Hepatocyte (in vitro differentiated cells): ENCODE results near the gene RIMKLB. TPM values are rescaled to one million over a fixed set of nuclear protein-coding genes. Genes with fewer than 3 reads are reported as not detected.

Experiments
- DNase-seq: peaks from one replicate; pipeline ENCODE4 v3.0.0-alpha.2; 2016; ENCODE audit warnings: low spot score
- H2AFZ ChIP-seq: fragments of 200-600 bp; sonication (generic); 2 replicates; pipeline ENCODE4 v1.6.0; 2016; ENCODE audit warnings: antibody characterized with exemption, mild to moderate bottlenecking
- H3K27ac ChIP-seq: fragments of 200-600 bp; sonication (generic); 2 replicates; pipeline ENCODE4 v1.5.1; 2016; ENCODE audit warnings: mild to moderate bottlenecking
- H3K27me3 ChIP-seq: fragments of 200-600 bp; sonication (generic); 2 replicates; pipeline ENCODE4 v1.6.1; 2016
- H3K36me3 ChIP-seq: fragments of 200-600 bp; sonication (generic); replicated peaks from 2 replicates; pipeline ENCODE4 v1.5.1; 2016; ENCODE audit warnings: low read depth; ENCODE audit not compliant: insufficient read depth
- H3K4me1 ChIP-seq: fragments of 200-600 bp; sonication (generic); 2 replicates; pipeline ENCODE4 v1.5.1; 2016; ENCODE audit warnings: mild to moderate bottlenecking, moderate library complexity; ENCODE audit not compliant: insufficient read depth
- H3K4me2 ChIP-seq: fragments of 200-600 bp; sonication (generic); 2 replicates; pipeline ENCODE4 v1.6.0; 2016
- H3K4me3 ChIP-seq: fragments of 200-600 bp; sonication (generic); 2 replicates; pipeline ENCODE4 v1.5.1; 2016; ENCODE audit warnings: mild to moderate bottlenecking
- H3K79me2 ChIP-seq: fragments of 200-600 bp; sonication (generic); 2 replicates; pipeline ENCODE4 v1.6.0; 2017; ENCODE audit warnings: mild to moderate bottlenecking
- H3K9me2 ChIP-seq: fragments of 200-600 bp; sonication (generic); replicated peaks from 2 replicates; pipeline ENCODE4 v1.6.0; 2017; ENCODE audit warnings: mild to moderate bottlenecking; ENCODE audit not compliant: insufficient read depth
- H3K9me3 ChIP-seq: fragments of 200-600 bp; sonication (generic); 2 replicates; pipeline ENCODE4 v1.5.1; 2016; ENCODE audit warnings: low read depth, mild to moderate bottlenecking
- H4K20me1 ChIP-seq: fragments of 200-600 bp; sonication (generic); 2 replicates; pipeline ENCODE4 v1.6.0; 2016; ENCODE audit warnings: mild to moderate bottlenecking; ENCODE audit not compliant: insufficient read depth, poor library complexity, severe bottlenecking
- CTCF ChIP-seq: fragments of 200-600 bp; sonication (generic); IDR thresholded peaks from 2 replicates; pipeline ENCODE4 v1.5.1; 2016; ENCODE audit warnings: antibody characterized with exemption, mild to moderate bottlenecking; ENCODE audit not compliant: poor library complexity
- EZH2 ChIP-seq: fragments of 200-600 bp; sonication (generic); IDR thresholded peaks from 2 replicates; pipeline ENCODE4 v1.6.1; 2016; ENCODE audit warnings: antibody characterized with exemption, mild to moderate bottlenecking, borderline replicate concordance
- EZH2phosphoT487 ChIP-seq: fragments of 200-600 bp; sonication (generic); IDR thresholded peaks from one replicate; pipeline ENCODE4 v1.6.1; 2018; ENCODE audit warnings: antibody characterized with exemption, mild to moderate bottlenecking, low read depth, moderate library complexity; ENCODE audit not compliant: unreplicated experiment, severe bottlenecking
- WGBS: methylation state at CpG from one replicate; pipeline ENCODE4 v1.1.6; 2016; ENCODE audit warnings: low lambda C conversion rate; ENCODE audit errors: missing lambda C conversion rate; 5-methylcytosine and 5-hydroxymethylcytosine counted together
- polyA plus RNA-seq: library from polyadenylated mRNA; unstranded; fragments of >200 nt; fragmentation: Nextera tagmentation; extraction: Ambion mirVana; gene quantifications from 2 replicates; pipeline ENCODE4 v1.2.1, GENCODE V29; 2016
- total RNA-seq: library from RNA; depleted of rRNA; stranded (reverse); fragments of >200 nt; gene quantifications from 2 replicates; pipeline ENCODE4 v1.2.3, GENCODE V29; 2014

RIMKLB gene
- total and polyA plus RNA-seq, 2 experiments from 2014 or later, result 20.7 to 37.3 TPM

- Histone ChIP-seq H3K4me1 (no peaks in the 10 kb centered on the region), H2AFZ (no peak overlapping the region), H3K4me3 (no peak overlapping the region), H3K4me2 (no peak overlapping the region), H4K20me1 (no peaks in the 10 kb centered on the region), H3K27me3 (no peaks in the 10 kb centered on the region), H3K27ac (no peak overlapping the region), H3K9me2 (no peaks in the 10 kb centered on the region), H3K36me3 (no peaks in the 10 kb centered on the region), H3K9me3 (no peaks in the 10 kb centered on the region), H3K79me2 (no peaks in the 10 kb centered on the region)
- no peak for TF ChIP-seq EZH2
- TF ChIP-seq EZH2phosphoT487, result no peak
- TF ChIP-seq CTCF, result no peak
- DNase-seq, result no peak
- WGBS, result 96% methylated on average over 2 of the region's 2 CpGs
Measured at GRCh38 chr12:8668441-8668840, 29.4 kb upstream of the RIMKLB start.

- Histone ChIP-seq H3K27ac (no peak overlapping the region), H3K4me2 (no peak overlapping the region), H3K79me2 (no peaks in the 10 kb centered on the region), H3K9me3 (no peaks in the 10 kb centered on the region), H3K27me3 (no peaks in the 10 kb centered on the region), H4K20me1 (no peaks in the 10 kb centered on the region), H3K4me3 (no peak overlapping the region), H3K4me1 (no peaks in the 10 kb centered on the region), H2AFZ (no peak overlapping the region), H3K9me2 (no peaks in the 10 kb centered on the region), H3K36me3 (no peaks in the 10 kb centered on the region)
- TF ChIP-seq CTCF (no peak), EZH2 (no peak)
- DNase-seq, result no peak
- 86% methylated on average over 5 of the region's 5 CpGs for WGBS
Measured at GRCh38 chr12:8672381-8672780, 25.4 kb upstream of the RIMKLB start.

DNA sequence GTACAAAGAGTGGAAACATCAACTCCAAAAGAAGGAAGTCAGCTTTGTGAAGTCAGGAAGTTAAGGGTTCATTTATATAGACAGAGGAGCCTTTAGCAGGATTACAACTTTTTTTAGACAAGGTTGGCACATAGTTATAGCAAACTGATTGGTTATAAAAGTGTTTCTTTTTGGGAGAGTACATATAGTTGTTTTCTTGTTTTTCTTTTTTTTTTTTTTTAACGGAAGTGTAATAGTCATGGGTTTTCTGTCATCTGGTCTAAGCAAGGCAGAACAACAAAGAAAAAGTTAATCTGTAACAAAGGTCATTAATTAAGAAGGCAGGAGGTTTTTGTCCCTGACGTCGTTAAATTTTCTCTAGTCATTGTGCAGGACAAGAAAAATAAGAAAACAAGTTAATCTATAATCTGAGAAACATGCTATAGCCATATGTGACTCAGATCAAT is 22.2 kb upstream of the RIMKLB start:
- Histone ChIP-seq H3K27ac (peak overlapping the region; percentile 3), H3K4me2 (no peak overlapping the region), H3K4me3 (no peak overlapping the region), H3K36me3 (no peaks in the 10 kb centered on the region), H4K20me1 (no peaks in the 10 kb centered on the region), H3K27me3 (no peaks in the 10 kb centered on the region), H3K9me3 (no peaks in the 10 kb centered on the region), H3K4me1 (no peaks in the 10 kb centered on the region), H3K9me2 (no peaks in the 10 kb centered on the region), H2AFZ (peak overlapping the region; percentile 17), H3K79me2 (no peaks in the 10 kb centered on the region)
- DNase-seq, result no peak
- WGBS, result 54% methylated on average over 3 of the region's 3 CpGs
- TF ChIP-seq EZH2, result no peak
- TF ChIP-seq CTCF, result no peak
- TF ChIP-seq EZH2phosphoT487, result no peak

GRCh38 chr12:8676651-8677050 is 21.1 kb upstream of the RIMKLB start:
- no peak for DNase-seq
- Histone ChIP-seq H3K4me3 (no peak overlapping the region), H3K36me3 (no peaks in the 10 kb centered on the region), H3K4me1 (peaks cover 9% of the 10 kb centered on the region), H2AFZ (no peak overlapping the region), H3K9me2 (no peaks in the 10 kb centered on the region), H3K27ac (no peak overlapping the region), H3K79me2 (no peaks in the 10 kb centered on the region), H4K20me1 (no peaks in the 10 kb centered on the region), H3K27me3 (no peaks in the 10 kb centered on the region), H3K4me2 (no peak overlapping the region), H3K9me3 (no peaks in the 10 kb centered on the region)
- 88% methylated on average over 4 of the region's 4 CpGs for WGBS
- no peak for TF ChIP-seq EZH2phosphoT487
- no peak for TF ChIP-seq CTCF
- no peak for TF ChIP-seq EZH2
